Suppressor macrophage treated with lipopolysaccharide for 1 hour (primary cell): ENCODE measurements around the gene PRKCA.
A peak's percentile ranks its signal among the peaks of the same experiment; 100 is the strongest.
"Not testable (repeated sequence)": the region's sequence is repeated elsewhere in the genome, so short reads cannot be mapped to it uniquely, and the experiment has no call there.

Experiments
- DNase-seq, 3 donors: peaks; one replicate each; pipeline ENCODE4 v3.0.0-alpha.2; 2020 to 2022

PRKCA gene

GRCh38 chr17:66331038-66331816 lies 28.8 kb downstream of the PRKCA start:
- DNase-seq, result no peak

- DNase-seq, result no peak
Measured at GRCh38 chr17:66335797-66336196, 33.4 kb downstream of the PRKCA start.

- DNase-seq, result no peak
Measured at GRCh38 chr17:66337268-66337667, 34.9 kb downstream of the PRKCA start.

- no peak for DNase-seq
Measured at GRCh38 chr17:66337866-66338485, 35.6 kb downstream of the PRKCA start.

GRCh38 chr17:66338937-66339336 lies 36.5 kb downstream of the PRKCA start:
- no peak for DNase-seq

GRCh38 chr17:66339561-66339960 lies 37.1 kb downstream of the PRKCA start:
- no peak for DNase-seq

GRCh38 chr17:66340720-66341119 lies 38.3 kb downstream of the PRKCA start:
- no peak for DNase-seq

- no peak for DNase-seq
Measured at GRCh38 chr17:66341462-66341861, 39.0 kb downstream of the PRKCA start.

- not testable (repeated sequence) for DNase-seq
Measured at GRCh38 chr17:66342263-66342662, 39.9 kb downstream of the PRKCA start.

- peak; percentile 24 to 36 (median 32) for DNase-seq
Measured at GRCh38 chr17:66343531-66344078, 41.2 kb downstream of the PRKCA start.

- DNase-seq, result no peak
Measured at GRCh38 chr17:66344473-66344872, 42.1 kb downstream of the PRKCA start.

- DNase-seq, result no peak
Measured at GRCh38 chr17:66345264-66345663, 42.9 kb downstream of the PRKCA start.

GRCh38 chr17:66345949-66346638 lies 43.7 kb downstream of the PRKCA start:
- not testable (repeated sequence) for DNase-seq

- DNase-seq, result peak in 2 of 3 donors; percentile 16 to 29
Measured at GRCh38 chr17:66347661-66348514, 45.5 kb downstream of the PRKCA start.

- peak; percentile 21 to 55 (median 44) for DNase-seq
Measured at GRCh38 chr17:66348584-66349165, 46.3 kb downstream of the PRKCA start.

- DNase-seq, result no peak
Measured at GRCh38 chr17:66349521-66350254, 47.3 kb downstream of the PRKCA start.

- DNase-seq, result not testable (repeated sequence)
Measured at GRCh38 chr17:66350576-66350975, 48.2 kb downstream of the PRKCA start.

- DNase-seq, result peak; percentile 13 to 40 (median 34)
Measured at GRCh38 chr17:66351033-66351432, 48.6 kb downstream of the PRKCA start.

- DNase-seq, result no peak
Measured at GRCh38 chr17:66351701-66352100, 49.3 kb downstream of the PRKCA start.

- DNase-seq, result no peak
Measured at GRCh38 chr17:66353937-66354401, 51.6 kb downstream of the PRKCA start.

- no peak for DNase-seq
Measured at GRCh38 chr17:66354472-66354871, 52.1 kb downstream of the PRKCA start.
